GM19023 (cell line): ENCODE data around the gene PARK7.

Experiments
- ATAC-seq: cut with Tn5 transposase; IDR thresholded peaks from one replicate; pipeline ENCODE4 v1.9.1; 2021; ENCODE audit warnings: mild to moderate bottlenecking, moderate library complexity; ENCODE audit not compliant: unreplicated experiment

The PARK7 gene

DNA sequence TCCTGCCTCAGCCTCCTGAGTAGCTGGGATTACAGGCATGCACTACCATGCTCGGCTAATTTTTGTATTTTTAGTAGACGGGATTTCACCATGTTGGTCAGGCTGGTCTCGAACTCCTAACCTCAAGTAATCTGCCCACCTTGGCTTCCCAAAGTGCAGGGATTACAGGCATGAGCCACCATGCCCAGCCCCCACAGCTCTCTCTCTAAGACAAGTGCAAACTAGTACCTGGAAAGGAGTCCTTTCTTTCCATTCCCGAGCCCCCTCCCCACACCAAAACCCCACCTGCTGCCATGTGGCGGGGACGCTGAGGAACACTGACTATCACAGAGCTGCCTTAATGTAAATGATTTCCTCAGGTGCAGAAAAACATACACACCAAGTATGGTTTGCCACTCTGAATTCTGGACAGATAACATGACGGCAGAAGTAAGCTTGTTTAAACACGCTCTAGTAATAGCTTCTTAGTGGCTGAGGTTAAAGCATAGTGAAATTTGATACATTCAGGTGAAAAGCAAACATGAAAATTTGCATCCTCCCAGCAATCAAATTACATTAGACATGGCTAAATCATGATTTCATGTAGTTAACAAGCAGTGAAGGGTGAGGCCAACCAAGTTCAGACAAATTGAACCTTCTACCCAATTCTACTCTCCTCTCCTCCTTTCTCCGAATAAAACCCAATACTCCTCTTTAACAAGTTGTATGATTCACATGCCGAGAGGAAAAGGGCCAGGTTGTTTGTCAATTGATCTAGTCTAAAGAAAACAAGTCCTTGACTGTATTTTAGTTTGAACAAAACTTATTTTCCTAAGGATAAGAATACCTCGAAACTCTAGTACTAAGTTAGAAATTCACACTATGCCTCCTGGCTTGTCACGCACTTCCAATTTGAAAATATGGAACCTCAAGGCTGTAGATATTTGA lies 44.8 kb downstream of the PARK7 start:
- no peak for ATAC-seq

DNA sequence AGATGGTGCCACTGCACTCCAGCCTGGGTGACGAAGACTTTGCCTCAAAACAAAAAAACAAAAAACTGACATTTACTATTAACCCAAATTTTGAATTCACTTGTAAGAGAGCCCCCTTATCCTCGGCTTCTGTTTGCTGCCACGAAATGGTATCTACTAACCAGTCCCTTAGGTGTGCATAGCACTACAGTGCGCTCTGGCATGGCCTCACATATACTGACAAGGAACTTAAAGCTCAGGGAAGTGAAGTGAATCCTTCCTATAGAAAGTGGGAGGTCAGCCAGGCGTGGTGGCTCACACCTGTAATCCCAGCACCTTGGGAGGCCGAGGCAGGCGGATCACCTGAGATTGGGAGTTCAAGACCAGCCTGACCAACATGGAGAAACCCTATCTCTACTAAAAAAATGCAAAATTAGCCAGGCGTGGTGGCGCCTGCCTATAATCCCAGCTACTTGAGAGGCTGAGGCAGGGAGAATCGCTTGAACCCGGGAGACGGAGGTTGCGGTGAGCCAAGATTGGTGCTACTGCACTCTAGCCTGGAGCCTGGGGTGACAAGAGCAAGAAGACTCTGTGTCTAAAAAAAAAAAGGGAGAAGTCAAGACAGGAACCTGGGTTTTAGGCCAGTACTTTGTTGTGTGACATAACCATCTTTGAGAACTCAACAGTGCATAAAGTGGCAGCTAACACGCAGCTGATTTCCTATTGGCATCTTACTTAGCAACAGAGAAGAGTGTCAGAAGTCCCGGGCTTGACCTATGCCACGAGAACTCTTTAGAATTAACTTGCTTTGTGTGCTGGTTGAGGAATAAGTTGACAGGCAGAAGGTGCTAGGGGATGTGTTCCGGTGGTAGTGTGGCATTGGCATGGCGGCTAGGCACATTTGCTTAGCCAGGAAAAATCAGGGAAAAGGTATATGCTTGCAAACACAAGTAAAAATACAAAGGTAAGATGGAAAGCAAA lies 47.8 kb downstream of the PARK7 start:
- ATAC-seq, result no peak

DNA sequence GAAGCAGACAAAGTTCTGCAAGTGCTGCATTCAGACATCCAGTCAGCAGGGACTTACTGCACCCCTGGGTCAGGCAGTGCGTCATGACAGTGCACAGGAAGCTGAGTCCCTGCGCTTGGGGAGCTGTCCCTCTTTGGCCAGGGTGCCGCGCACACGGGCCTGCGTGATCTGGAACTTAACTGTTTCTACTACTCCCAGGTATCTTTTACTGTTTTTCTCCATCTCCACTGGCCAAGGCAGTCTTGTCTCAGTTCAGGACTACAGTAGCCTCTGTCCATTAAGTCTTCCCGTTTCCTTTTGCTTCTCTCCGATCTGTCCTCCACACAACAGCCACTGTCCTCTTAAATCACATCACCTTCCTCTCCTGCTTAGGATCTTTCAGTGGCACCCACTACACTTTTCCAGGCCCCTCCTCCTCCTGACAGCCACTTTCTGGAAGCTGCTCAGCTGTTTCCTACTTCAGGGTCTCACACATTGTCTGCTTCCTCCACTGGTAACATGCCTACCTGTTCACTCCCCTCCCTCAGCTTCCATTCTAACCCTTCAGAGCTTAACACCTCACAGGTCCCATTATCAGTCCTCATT lies 48.7 kb downstream of the PARK7 start:
- ATAC-seq, result no peak

DNA sequence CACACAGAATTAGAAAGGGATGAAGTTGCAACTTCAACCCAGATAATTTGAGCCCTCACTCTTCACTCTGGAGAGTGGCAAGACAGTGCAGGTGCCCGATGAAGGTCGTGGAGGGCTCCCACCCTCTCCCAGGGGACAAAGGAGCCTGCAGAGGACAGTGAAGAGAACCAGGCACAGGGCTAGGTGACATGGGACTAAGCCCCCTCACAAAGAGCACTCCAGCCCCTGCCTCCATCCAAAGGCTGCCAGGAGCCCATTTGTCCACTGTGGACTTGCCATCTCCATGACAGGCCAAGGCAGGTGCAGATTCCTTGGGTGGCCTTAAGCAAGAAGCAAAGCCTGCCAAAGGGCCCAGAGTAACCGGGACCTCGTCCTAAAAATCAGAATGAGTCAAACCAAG lies 49.5 kb downstream of the PARK7 start:
- ATAC-seq, result no peak

DNA sequence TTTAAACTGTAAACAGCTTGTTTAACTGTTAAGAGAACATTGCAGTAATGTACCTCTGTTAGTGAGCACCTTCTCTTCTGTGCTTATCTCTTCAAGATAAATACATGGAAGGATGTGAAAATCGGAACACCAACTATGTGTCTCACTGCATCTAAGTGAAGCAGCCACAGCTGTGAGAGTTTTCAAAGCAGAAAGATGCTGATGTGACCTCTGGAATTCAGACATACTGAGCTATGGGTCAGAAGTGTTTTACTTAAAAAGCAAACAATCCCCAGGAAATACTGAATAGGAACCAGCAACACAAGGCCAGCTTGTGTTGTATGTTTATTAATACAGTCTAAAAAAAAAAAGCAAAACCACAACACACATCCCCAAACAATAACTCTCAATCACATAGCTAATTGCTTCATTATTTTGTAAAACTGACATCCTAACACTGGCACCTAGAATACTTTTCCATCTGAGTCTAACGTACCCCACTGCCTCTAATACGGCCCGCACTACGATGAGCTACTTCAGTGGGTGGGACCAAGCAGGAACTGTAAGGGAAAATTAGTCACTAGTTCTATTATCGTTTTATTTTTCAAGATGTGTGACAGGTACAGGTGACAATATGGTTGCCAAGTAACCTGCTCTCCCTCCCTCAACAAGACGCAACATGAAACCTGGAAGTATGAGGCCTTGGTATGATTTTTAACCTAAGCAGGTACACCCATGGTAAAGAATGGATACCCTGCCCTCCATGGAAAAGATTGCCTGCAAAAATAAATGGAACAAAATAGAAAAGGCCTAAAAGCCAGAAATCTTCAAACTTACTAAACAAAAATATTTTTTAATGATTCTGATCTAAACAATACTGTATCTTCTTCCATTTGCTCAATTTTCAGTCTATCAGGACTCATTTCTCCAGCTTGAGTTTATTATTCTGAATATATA lies 50.7 kb downstream of the PARK7 start:
- no peak for ATAC-seq

DNA sequence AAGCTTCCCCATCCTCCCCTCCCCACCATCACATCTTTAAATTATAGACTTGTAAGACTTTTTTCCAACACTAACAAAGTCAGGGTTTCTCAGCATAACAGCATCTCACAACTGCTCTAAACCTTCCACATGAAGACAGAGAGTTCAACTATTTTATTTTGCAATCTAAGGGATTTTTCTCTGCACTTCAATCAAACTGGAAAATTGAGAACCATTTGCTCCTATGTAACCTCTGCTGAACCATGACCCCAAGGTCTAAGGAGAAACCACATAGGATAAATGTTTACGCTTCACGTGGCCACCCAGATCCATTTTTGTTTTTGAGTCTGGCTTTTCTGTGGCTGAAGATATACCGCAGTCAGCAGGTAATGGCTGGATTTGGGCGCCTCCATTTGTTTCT lies 51.4 kb downstream of the PARK7 start:
- no peak for ATAC-seq

DNA sequence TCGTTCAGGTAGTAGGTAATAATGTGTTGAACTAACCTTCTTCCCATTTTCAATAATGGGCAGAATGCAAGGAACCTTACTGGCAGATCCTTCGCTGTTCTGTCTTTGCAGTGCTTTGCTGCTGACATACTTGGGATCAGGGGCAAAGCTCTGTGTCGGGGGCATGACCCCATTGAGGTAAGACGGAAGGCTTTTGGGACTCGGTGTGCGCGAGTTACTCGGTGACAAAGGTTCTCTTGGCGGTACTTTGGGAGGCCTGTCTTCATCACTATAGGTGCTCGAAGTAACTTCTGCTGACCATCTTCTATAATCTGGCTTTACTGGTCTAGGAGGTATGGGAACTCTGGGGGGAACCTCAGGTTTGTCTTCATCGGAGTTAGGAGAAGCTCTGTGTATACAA lies 51.9 kb downstream of the PARK7 start:
- no peak for ATAC-seq

DNA sequence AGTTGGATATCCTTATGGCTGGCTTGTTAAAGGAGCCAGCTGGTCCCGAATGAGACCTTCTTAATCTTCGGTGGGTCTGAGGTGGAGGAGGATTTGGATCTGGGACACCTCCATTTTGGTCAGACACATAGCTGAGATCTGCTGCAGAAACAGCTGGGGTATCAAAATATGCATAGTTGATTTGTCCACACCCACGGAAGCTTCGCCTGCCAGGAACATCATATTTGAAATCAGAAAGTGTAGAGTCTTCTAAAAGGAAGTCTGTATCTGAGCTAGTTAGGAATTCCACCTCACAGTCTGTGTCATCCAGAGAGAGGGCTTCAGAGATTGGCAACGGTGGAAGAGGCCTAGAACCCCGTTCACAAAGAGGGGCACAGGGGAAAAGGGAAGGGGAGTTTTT lies 52.3 kb downstream of the PARK7 start:
- ATAC-seq, result no peak

DNA sequence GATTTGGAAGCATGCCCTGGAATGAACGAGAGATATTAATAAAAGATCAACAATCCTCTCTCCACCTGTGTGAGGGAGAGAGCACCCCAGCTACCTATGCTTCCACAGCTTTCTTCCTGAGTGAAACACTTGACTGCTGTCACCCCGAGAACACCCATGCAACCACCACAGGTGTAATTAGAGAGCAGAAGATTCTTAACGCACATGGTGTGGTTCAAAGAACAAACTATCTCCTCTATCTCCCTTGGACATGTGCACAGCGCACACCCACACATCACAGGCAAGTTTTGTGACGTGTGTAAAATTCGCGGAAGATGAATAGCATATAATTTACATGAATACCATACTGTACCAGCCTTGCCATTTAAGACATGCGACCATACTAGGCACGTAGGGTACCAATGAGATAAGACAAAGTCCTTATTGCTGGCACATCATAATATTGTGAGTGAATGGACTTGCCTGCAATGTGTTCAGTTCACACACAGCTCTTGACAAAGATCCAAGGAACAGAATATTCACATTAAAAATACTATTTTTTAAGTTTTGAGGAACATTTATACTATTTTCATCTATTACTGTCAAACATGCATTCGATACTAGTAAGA lies 53.0 kb downstream of the PARK7 start:
- no peak for ATAC-seq

DNA sequence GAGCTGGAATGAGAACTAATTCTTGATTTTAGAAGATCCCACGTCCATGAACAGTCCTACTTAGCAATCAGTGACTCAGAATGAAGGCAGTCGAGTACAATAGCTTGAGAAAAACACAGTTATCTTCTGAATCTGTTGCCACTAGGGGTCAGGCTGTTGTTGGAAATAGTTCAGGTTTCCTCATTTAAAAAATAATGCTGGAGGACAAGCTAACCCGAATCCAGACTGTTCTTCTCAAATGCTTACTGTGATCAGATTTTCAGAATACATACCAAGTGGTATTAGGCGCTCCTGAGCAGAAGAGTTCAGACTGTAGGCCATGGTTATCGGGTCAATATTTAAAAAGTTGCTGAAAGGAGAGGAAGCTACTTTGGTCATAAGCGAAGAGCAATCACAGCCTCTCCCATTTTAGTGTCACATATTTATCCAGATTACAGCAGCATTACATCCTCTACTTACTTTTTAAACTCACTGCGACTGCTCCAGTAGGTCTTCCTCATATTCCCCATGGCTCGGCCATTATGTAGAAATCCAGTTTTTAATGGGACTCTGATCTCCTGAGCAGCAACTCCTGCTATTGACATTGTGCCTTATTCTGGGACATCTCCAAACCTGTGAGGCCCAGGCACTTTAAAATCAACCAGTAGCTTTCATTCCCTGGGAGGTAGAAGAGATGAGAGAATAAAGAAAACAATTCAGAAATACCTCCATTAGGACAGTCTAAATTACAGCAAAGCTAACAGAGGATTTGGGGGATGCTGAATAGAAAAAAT lies 53.7 kb downstream of the PARK7 start:
- ATAC-seq, result no peak

DNA sequence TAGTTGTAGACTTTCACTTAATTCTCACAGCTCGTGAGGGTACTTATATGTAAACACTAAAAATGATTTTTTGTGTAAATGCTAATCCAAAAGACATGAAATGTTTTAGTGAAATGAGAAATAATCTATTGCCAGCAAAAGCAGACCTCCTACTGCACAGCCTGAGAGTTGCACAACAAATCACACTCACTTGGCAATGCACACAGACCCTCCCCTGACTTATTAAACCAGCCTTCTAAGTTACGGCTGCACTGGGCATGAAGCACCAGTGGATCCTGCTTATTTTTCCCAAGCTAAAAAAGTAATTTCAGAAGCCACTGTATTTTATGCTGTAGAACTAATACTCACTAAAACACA lies 54.3 kb downstream of the PARK7 start:
- no peak for ATAC-seq

DNA sequence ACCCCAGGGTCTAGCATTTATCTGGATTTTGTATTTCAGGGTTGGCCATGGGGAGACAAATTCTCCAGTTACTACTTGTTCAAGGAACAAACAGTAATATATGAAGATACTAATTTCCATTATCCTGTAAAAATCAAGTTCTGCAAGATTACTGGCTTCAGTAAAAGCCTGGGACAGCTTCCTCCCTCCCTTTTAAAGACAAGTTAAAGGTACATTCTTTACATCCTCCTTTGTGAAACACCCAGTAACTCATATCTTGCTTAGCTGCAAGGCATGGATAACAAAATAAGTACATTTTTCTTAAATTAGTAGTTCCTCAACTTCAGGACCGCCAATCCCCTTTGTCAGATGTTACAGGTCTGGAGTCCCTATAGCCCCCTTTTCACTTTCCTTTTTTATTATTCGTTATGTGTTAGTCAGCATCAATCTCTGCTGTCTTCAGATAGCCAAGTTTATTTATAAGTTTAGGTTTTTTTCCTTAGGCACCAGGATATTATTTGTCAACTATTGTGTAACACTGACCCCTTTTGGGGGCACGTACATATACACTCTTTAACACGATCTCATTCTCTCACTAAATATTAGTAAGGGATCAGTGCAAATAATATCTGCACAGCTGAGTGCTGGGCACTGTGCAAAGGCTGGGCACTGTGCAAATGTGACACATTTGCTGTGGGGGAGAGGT lies 54.8 kb downstream of the PARK7 start:
- no peak for ATAC-seq

DNA sequence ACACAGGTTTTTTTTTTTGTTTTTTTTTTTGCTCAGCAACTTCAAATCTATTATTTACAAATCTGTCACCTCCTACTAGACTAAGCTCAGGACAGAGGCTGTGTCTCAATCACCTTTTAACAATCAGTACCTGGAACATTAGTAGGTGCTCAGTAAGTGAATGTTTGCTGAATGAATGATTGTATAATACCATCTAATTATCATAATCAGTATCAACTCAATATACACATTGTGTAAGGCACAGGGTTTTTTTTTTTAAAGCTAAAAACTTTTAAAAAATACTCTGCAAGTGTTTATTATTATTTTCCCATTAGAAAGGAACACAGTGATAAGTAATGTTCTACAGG lies 55.4 kb downstream of the PARK7 start:
- no peak for ATAC-seq

DNA sequence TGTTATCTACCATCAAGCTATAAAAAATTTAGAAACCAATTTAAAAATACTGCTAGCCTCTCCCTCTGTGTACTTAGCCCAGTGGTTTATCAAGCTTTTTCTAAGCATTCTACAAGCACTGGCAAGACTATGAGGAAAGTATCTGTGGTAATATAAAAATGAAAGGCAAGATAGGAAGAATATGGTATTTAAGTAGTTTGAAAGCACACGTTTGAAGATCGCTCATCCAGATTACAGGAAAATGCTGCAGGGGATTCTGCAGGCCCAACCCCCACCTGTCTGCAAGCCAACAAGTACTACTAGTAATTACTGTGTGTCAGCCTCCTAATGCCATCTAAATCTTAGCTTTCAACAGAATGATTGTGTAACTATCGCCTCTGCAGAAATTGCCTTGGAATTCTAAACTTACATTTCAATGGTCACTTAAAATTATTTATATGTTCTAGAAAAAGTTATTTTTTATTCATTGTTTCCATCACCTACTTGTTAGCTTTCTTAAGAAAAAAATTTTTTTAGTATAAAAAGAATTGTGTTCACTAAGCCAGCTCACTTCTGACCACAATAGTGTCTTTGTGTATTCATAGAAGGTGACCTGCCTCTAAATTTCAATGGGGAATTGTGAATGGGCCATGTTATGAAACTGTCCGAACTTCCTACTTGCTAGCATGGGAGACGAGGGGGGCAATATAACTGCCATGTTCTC lies 56.1 kb downstream of the PARK7 start:
- ATAC-seq, result no peak

DNA sequence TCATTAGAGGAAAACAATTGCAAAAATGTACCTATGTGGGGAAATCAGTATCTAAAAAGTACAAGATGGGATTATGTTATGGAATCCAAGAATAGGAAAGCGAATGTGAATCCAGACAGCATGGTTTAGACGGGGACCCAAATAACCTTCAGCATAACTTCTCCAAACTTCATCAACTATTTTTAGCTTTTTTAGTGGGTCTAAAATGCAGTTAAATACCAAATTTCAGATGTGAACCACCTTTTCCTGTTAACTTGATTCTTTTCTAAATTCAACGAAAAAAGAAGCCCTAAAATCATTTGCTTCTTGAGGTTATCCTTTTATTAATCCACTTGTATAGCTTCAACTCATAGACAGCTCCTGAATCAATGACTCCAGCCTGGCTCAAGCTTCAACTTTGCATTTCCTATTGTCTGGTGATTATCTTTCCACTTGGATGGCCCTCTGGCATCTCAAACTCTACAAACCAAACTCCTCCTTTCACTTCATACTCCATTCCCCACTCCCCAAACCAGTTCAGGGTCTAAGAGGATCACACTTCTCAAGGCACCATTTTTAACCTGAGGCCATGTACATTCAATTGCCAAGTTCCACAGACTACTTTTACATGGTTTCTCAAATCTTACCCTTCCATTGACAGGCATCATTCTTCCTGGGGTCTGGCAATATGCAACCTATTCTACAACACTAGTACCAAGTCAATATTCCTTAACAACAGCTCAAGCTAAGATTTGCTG lies 57.1 kb downstream of the PARK7 start:
- ATAC-seq, result no peak

DNA sequence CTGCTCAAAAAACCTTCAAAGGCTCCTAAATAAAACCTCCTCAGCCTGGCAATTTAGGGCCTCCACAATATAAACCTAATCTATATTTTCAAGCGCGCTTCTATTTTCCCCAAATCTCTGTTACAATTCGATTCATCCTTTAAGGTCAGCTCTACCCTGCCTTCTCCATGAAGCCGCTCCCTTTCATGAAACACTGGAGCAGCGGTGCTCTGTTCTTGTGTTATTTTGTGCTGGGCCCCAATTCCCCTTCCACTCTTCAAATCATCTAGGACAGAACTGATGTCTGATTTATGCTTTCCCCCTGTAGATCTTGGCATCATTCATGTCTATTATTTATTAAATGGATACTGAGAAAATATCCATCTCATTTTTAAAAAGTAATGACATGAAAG lies 57.7 kb downstream of the PARK7 start:
- no peak for ATAC-seq

DNA sequence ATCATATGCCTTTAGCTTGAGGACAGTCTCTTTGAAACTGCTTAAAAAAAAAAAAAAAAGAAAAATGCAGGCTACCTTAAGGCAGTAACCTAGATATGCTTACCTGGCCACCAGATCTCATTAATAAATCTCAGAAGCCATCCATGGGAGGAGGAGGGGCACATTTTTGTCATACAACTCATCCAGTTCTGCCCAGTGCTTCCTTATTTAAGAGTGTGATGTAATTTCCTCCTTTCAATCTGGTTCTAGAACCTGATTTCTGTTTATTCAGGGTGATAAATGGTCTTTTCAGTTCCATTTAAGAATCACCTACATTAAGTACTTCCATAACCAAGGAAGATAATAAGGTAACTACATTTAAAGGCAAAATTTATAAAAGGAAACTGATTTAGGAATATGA lies 58.5 kb downstream of the PARK7 start:
- ATAC-seq, result no peak
